ENCODE results near the gene CFDP1.

CFDP1 gene

DNA sequence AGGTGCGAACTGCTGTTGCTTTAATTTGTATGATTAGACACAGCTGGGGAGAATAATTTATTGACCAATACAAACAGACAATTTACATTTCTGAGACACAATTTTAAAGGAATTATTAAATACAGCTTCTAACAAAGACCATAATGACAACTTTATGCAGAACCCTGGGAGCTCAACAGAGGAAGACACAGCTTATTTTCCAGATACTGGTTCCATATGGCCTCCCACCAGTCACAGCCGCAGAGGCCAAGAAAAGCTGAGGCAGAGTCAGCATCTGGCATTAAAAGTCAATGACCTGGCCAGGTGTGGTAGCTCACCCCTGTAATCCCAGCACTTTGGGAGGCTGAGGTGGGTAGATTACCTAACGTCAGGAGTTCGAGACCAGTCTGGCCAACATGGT, 115.8 kb downstream of the CFDP1 start:
- DNase-seq: no peak

DNA sequence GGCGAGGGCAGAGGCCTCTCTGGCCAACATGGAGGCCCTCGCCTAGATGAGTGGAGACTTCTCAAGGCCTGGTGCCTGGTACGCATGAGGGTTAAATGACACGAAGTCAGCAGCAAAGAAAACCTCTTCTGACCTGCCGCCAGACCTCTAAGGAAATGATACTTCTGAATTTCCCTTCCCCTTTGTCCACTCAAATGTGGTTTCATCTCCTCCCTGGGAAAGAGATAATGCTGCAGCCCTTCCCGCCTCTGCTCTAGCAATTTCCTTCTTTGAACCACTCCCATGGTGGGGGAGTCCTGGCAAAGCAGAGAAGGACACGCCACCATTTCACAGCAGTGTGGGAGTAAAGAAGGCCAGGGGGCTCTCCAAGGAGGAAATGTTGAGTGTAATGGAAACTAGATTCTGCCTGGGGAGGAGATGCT, 116.2 kb downstream of the CFDP1 start:
- no peak for DNase-seq

DNA sequence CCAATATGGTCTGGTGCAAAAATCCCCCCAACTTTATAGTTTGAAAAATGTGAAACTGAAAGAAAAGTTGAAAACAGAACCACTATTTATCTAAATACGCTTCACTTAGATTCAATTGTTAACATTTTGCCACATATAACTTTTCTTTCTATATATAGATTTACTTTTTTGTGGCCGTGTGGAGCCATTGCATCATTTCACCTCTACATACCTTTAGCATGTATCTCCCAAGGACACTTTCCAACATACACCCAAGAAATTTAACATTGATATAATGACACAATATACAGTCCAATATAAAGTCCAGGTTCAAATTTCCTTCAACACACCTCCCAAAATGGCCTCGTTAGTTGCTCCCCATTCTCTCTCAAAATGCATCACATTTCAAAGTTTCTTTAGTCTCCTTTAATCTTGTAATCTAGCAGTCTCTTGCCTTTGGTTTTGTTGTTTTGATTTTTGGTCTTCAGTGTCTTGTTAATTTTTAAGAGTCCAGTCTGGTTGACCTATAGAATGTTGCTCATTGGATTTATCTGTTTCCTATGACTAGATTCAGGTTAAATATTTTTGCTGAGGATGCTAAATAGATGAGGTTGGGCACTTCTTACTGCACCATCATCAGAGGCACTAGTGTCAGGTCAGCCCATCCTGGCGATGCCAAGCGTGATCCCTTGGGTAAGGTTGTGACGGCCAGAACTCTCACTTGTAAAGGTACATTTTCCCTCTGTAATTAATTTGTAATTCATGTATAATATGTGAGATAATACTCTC, 117.6 kb downstream of the CFDP1 start:
- no peak for DNase-seq

DNA sequence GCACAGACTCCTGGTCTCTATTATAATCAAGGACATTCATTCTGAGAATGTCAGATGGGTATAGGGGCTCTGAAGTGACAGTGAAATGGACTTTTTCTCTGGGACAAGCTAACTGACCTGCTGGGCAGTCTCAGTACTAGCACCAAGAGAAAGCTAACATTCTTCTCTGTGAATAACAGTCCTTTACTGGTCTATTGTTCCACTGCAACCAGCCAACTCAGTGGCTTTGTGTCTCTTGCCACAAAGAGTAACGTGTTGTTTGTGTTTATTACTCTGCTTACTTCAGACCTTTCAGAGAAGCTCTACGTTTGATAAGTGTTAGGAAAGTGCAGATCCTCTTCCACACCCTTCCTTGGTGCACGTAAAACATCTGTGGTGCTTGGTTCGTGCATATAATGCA, 120.4 kb downstream of the CFDP1 start:
- no peak for DNase-seq

DNA sequence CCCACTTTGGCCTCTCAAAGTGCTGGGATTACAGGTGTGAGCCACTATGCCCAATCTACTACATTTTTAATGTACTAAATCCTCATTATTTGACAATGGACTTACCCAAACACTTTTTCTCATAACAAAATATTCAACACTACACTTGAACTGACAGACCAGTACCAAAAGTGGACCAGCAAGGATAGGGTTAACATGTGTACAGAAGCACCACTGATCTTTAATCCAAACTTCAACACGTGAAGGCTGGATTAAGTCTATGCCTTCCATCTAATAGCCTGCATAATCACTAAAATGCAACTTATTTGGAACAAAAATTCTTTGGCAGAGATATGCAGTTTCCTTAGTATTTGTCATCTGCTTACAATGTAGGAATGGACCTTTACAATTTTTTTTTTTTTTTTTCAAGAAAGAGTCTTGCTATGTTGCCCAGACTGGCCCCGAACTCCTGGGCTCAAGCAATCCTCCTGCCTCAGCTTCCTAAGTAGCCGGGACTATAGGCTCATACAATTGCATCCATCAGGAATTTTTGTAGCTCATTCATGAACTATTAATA, 121.8 kb downstream of the CFDP1 start:
- no peak for DNase-seq

DNA sequence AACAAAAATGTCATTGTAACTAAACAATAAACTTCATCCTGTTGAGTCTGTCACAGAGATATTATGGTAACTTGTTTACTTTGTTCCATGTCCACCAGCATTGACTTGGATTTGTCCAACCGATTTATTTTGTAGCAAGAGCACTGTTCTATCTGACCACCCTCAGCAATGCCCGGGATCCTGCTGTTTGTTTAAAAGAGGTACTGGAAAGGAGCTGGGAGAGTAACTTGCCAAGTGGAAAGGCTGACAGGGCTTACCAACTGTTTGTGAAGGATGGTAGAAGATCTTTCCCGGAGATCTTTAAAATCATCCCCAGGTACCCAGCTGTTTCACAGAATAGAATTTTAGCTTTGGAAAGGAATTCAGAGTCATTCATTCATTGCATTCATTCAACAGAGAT, 122.8 kb downstream of the CFDP1 start:
- DNase-seq: no peak

DNA sequence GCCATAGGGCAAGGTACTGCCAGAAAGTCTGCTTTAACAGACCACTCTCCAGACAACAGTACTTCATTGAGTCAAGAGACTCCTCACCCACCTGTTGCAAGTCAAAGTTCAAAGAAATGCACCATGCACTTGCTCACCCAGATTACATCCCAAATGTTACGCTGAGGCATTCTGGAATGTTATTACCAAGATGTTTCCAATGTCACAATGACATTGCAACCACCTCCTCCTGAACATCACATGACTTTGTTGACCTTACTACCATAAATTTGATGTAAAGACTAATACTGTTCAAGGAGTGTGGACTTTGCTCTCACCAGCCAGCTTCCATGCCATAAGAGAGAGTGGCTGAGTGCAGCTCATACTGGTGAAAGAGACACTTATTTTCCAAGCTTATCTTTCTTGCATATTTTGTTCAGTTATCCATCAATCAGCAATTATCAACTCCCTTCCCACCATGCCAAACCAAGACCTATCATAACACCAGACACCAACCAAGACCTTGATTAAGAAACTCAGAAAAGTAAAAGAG, 123.3 kb downstream of the CFDP1 start:
- no peak for DNase-seq

DNA sequence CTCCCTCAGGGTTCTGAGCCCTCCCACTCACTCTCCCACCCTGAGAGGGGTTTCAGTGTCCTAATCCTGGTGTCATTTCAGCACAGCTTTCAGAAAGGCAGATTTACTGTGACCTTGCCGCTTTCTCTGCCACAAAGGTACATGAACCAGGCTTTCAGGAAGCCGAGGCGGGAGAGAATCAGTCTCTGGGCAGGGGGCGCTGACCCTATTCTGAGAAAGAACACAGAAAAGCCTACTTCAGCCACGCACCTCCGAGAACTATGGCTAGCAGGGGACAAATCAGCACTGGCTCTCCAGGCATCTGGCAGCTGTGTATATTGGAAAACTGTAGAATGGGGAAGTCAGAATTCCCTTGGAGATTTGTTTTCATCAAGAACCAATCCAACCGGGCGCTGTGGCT, 124.1 kb downstream of the CFDP1 start:
- DNase-seq: no peak

DNA sequence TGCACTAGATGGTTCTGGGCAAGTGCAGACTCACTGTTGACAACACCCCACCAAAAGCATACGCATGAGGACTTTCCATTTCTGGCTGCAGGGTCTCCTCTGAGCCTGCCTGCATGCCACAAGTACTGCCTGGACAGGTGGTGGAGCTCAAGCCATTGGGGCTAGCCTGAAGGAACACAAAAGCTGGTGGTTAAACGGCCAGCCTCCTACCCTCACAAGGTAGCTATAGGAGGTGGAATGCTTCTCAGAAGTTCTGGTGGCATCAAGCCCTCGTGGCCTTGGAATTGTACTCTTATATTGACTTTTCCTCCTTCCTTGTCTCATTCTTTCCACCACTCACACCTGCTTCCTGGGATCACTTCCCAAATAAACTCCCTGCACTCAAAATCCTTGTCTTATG, 125.3 kb downstream of the CFDP1 start:
- no peak for DNase-seq

DNA sequence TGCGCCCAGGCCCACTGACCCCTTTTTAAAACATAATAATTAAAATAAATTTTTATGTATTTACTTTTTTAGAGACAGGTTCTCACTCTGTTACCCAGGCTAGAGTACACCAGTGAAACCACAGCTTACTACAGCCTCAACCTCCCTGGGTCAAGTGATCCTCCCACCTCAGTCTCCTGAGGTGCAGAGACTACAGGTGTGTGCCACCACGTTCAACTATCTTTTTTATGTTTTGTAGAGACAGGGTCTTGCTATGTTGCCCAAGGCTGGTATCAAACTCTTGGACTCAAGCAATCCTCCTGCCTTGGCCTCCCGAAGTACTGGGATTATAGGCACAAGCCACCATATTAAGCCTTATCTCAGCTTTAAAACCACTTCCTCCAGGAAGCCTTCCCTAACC, 125.8 kb downstream of the CFDP1 start:
- DNase-seq: no peak

DNA sequence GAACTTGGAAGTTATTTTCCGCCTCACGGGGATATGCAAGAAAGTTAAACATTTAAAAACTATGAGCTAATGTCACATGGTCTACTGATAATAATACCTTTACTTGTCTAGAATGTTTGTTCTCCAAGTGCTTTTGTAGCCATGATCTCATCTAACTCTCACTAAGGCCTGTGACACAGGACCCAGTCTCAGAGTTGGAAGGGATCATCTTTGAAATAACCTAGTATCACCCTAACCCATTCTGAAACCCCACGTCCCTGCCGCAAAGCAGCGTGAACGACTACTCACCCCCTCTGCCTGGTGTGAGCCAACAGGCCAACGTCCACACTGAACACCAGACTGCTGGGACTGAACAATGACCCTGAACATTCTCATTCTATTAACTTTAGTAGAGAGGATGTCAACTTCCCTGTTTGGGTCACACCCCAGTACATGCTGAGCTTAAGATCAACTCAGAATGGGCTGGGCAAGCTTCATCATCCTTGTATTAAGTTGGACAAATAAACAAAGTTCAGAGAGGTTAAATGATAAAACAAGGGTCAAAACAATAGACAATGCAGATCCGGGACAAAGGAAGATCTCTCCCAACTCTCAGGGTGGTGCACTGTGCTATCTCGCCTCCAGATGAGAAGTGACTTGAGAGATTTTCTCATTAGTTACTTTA, 127.1 kb downstream of the CFDP1 start:
- no peak for DNase-seq

DNA sequence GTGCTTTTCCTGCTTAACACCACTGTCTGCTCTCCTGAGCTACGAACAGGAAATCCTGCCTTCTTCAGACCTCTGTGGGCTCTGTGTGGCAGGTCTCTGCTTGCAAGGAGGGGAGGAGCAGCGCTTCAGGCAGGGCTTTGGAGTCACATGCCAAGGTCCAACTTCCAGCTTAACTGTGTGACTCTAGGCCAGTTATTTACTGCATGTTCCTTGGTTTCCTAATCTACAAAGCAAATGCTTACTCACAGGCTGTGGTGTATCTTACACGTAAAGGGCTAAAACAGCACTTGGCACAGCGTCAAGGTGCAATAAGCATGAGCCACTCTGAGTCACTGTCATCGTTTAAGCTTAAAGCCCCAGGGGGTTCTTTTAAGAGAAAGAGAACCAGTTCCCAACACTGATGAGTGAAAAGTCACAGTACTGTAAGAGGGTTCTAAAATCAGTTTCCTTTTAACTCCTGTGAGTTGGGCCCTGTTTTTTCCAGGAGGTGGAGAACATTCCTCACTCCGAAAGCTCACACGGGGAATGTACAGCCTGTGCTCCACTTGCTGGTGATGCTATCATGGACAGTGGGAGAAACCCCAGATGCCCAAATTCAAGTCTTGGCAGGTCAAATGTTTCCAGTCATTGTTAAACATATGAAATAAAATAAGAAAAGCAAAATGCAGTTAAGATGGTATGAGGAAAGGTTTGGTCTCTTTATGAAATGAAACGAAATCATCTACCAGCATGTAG, 127.8 kb downstream of the CFDP1 start:
- peak; percentile 13 to 19 for DNase-seq

DNA sequence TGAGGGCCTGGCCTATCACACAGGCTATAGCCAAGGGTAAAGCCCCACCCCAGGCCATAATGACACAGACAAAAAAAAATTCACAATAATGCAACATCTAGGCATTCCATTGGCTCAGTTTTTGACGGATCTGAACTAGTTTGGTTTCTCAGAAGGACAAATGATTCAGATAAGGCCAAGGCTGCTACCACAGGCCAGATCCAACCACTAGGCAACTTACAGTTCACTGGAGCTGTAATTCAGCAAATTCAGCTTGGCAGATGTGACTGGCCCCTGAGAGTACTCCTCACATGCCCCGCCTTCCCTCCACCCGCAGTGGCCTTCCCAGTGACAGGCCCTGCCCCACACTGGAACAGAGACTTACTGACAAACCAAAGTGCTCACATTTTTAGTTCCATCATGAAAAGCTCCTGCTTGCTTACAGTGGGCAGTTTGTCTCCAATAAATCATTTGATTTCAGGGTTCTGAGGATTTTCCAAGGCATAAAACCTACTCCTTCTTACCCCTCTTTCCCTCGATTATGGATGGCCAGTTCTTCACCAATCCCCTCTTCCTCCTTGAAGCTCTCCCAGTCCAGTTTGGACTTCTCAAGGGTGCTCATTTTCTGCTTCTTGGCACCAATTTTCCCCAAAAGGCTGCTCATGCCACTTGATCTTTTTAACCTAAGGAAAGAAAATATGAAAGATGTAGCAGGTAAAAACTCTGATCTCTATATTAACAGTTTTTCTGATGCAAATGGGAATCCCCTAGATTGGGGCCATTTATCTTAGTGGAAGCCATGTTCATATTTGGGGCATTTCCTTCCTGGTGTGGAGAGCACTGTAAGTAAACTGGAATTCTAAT, 128.6 kb downstream of the CFDP1 start:
- no peak for DNase-seq

DNA sequence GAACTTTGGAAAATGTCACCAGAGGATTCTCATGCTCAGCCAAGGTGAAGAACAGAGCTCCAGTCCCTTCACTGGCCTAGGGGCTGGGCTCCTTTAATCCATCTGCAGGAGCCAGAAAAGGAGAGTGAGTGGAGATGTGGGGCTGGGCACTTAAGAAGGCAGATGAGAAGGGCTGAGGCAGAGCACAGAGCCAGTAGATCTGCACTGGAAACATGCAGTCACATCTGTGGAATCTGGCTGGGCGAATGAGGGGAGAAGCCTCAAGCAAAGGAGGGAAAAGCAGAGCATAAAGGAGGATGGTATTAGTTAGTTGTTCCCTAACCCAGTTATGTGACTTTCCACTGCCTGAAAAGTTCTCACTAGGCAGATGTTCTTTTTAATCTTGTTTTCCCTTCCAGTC, 131.5 kb downstream of the CFDP1 start:
- DNase-seq: no peak

DNA sequence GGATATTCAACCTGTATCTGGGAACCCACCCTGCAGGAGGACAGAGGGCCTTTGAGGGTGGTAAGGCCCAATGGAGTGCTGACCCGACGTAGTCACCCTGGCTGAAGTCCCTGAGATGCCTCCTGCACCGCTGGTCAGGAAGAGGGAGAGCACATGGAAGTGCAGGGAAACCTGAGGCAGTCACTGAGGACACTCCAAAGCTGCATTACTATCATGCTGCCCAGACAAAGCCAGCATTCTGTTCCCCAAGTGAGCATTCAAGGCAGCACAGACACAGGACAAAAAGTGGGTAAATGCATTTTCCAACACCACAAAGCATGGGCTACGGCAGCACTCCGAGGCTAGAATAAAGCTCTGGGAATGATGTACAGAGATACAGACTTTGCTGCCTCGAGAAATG, 135.0 kb downstream of the CFDP1 start:
- no peak for DNase-seq

DNA sequence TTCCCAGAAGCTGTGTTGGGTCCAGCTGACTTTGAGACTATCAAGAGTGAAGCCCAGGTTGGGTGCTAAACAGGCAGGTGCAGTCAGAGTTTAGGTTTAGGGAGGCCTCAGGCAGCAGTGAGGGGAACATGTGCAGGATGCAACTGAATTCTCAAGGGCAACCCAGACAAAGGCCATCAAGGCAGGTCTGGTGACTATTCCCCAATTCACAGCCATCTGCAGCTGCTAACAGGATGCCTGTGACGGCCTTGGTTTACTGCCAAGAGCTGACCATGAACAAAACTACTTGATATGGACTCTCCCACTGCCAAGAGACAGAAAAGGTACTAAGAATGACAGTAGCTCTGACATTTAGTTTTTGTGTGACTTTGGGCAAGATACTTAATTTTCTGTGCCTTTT, 136.7 kb downstream of the CFDP1 start:
- no peak for DNase-seq

DNA sequence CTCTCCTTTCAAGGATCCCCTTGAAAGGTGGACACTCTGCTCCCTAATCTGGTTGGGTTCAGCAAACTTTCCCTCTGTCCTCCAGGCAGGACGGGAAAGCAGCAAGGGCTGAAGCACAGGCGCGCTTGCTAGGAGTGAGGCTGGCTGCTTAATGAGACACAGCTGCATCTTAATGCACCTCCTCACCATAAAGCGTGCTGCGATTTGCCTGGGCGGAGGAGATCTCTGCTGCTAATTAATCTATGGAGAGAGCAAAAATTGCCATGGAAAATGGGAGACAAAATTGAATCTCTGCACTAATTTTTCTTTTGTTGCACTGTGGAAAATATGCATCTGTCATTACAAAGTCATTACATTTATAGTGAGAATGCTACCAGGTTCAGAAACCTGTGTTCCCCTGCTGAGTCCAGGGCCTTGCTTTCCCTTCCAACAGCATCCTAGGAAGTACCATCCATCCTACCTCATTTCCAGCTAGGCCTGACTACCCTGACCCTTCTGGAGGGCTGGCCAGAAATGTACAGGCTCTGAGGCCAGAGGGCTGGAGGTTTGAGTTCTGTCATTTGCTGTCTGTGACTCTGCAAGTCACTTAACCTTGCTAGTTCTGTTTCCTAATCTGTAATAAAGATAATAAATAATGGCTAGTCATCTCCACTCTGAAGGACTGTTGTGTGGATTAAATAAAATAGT, 138.4 kb downstream of the CFDP1 start:
- DNase-seq: no peak

DNA sequence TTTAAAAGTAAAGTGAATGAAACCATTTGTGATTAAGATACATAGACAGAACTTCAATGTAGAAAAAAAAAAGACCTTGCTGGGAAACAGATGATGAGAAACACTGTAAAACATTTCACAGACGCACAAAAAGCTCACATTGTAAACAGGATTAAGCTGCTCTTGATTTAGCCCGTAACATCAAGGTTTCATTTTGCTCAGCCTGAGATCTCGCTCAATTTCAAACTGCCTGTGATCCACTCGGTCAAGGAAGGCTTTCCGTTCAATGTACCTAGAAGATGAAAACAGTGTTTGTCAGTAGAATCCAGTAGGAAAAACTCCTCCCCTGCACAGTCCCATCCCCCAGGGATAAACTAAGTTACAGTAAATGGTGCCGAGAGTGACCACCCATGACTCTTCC, 139.5 kb downstream of the CFDP1 start:
- DNase-seq: no peak

DNA sequence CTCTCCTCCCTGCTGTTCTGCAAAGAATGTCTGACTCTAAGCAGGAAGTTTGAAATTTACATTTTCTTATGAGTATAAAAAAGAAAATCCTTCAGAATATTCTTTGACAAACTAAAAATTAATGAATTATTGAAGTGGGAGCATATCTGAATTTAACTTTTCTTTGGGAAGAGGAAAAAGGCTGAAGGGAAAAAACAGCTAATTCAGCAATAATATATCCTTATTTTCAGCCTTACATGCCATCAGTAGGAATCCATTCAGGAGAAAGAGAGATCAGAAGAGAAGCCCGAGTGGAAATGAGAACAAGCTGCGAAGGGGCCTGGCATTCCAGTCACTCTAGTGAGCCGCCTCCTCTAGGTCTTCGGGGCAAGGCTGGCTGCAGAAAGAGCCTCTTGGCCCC, 140.1 kb downstream of the CFDP1 start:
- no peak for DNase-seq

DNA sequence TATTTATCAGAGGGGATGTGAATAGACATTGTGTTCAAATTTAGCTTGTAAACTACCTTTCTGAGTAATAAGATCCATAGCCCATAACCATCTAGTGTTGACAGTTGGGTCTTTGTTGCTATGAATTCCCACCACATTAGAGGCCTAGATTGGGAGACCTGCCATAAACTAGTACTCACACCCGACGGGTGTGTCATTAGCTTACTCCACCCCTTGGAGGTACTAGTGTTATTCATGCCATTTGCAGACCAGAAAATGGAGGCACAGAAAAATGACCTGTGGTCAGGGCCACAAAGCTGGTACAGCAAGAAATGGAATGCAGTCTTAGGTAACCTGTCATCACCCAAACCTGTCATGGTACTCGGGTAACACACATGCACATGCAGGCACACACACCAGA, 140.6 kb downstream of the CFDP1 start:
- DNase-seq: no peak

DNA sequence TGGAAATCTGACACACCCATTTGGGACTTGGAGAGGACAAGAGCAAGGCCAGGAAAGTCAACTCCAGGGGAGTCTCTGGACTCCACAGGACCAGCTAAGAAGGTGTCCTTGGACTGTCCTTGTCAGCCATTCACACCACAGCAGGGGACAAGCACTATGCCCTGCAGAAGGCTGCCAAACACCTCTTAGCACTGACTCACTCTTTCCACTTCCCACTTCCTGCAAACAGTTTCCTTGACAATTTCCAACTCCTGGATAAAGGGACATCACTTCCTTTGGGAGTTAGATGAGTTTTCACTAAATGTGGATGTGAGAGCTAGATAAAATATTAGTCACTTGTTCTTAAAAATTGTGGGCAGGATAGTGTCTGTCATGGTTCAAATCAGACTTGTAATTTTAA, 144.1 kb downstream of the CFDP1 start:
- no peak for DNase-seq

DNA sequence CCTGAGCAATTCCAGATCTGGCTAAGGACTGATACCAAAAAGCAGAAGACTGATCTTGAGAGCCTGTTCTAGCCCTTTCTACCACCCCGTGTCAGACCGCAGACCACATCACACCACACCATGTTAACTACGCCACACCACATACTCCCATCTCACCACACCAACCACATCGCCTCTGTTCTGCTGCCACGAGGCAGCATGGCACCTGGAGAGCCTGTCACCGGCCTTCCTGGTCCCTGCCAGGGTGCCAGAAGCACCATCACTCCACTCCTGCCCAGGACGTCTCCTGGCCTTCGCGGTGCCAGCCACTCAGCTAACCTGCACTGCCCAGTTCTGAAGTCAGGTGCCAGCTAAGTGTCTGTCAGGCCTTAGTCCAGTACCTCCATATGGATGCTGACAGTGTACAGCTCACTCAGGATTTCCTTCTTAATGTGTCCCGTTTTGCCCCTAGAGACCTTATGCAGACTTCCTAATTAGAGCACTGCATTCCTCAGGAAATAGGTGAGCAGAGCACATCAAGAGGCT, 144.6 kb downstream of the CFDP1 start:
- peak; percentile 21 to 27 for DNase-seq

Measured in activated CD4-positive, alpha-beta T cell treated with anti-CD3 and anti-CD28 coated beads, Interleukin-2, amount 50 U/mL, for 4 hours (primary cell).